ENCODE measurements around the gene OSBP2.

The OSBP2 gene

GRCh38 chr22:30825711-30826505 is 131.2 kb downstream of the OSBP2 start:
- TF ChIP-seq, protein P1, sequence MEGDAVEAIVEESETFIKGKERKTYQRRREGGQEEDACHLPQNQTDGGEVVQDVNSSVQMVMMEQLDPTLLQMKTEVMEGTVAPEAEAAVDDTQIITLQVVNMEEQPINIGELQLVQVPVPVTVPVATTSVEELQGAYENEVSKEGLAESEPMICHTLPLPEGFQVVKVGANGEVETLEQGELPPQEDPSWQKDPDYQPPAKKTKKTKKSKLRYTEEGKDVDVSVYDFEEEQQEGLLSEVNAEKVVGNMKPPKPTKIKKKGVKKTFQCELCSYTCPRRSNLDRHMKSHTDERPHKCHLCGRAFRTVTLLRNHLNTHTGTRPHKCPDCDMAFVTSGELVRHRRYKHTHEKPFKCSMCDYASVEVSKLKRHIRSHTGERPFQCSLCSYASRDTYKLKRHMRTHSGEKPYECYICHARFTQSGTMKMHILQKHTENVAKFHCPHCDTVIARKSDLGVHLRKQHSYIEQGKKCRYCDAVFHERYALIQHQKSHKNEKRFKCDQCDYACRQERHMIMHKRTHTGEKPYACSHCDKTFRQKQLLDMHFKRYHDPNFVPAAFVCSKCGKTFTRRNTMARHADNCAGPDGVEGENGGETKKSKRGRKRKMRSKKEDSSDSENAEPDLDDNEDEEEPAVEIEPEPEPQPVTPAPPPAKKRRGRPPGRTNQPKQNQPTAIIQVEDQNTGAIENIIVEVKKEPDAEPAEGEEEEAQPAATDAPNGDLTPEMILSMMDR (IDR thresholded peaks at IDR 0.05; ENCODE audit: low read depth, low read length) = no peak
- no peak overlapping the region for H3K4me3 ChIP-seq (ENCODE audit: low read depth, low read length)
- in situ Hi-C loops (cut with HindIII; ENCODE audit: low sequenced_read_pairs) = no loop called here
- no peak for DNase-seq (ENCODE audit: low read depth, low spot score)

DNA sequence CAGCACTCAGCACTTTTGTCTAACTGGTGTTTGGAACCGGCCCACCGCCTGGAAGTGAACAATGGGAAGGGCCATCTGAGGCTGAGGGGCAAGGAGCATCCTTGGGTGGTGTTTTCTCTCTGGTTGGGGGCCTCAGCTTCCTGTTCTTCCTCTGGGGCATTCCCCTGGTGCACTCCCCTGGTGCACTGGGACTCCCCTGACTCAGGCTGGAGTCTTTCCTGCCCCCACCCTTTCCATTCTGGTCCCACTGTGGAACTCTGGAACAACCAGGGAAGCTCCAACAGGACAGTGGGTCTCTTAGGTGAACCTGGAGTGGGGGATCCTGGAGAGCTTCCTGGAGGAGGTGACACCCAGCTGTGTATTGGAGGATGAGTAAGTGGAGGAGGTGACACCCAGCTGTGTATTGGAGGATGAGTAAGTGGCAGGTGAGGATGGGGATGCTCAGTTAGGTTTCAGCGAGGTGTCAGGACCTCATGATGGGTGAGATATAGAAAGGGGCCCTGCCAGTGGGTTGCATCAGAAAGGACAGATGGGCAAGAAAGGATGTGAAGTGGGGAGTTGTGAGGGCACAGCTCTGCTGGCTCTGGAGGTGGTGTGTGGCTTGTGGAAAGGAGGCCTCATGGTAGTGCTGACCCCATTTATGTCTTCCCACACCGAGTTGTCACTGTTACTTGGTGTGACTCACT is 132.1 kb downstream of the OSBP2 start:
- DNase-seq (ENCODE audit: low read depth, low spot score) = no peak
- TF ChIP-seq, protein P1 (IDR thresholded peaks at IDR 0.05; ENCODE audit: low read depth, low read length) = no peak
- in situ Hi-C loops (cut with HindIII; ENCODE audit: low sequenced_read_pairs) = no loop called here
- H3K4me3 ChIP-seq (ENCODE audit: low read depth, low read length) = no peak overlapping the region

- no peak for DNase-seq (ENCODE audit: low read depth, low spot score)
- in situ Hi-C loops (cut with HindIII; ENCODE audit: low sequenced_read_pairs) = no loop called here
- TF ChIP-seq, protein P1 (IDR thresholded peaks at IDR 0.05; ENCODE audit: low read depth, low read length) = no peak
- no peak overlapping the region for H3K4me3 ChIP-seq (ENCODE audit: low read depth, low read length)
These were observed 133.0 kb downstream of the OSBP2 start for GRCh38 chr22:30827646-30828045.

GRCh38 chr22:30828187-30829155 is 133.8 kb downstream of the OSBP2 start:
- TF ChIP-seq, protein P1 (IDR thresholded peaks at IDR 0.05; ENCODE audit: low read depth, low read length) = no peak
- H3K4me3 ChIP-seq (ENCODE audit: low read depth, low read length) = no peak overlapping the region
- DNase-seq (ENCODE audit: low read depth, low spot score) = no peak
- in situ Hi-C loops (cut with HindIII; ENCODE audit: low sequenced_read_pairs) = no loop called here

DNA sequence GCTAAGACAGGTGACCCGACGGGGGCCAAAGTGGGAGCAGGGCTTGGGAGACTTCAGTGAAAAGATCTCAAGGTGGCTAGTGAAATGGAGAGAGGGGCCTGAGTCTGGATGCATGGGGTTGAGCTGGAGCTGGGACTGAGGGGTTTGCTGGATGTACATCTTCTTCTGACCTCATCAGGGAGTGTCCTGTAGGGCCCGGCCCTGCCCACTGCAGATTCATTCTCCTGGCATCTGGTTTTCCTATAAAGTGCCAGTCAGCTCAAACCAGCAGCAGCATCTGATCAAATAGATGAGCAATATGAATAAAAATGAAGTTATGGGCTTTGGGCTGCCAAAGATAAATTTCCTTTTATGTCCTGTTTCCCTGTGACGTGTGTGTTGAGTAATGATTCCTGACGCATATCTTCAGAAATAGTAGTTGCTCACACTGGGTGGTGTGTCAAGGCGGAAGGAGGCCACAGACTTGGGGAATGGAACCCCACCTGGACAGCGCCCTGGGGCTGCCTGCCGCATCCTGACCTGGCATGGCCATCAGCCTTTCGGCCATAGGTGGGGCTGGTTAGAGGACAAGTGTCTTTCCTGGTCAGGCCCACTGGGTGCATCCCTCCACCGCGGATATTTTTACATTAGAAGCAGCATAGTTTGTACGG is 135.4 kb downstream of the OSBP2 start:
- in situ Hi-C loops (cut with HindIII; ENCODE audit: low sequenced_read_pairs) = no loop called here
- TF ChIP-seq, protein P1 (IDR thresholded peaks at IDR 0.05; ENCODE audit: low read depth, low read length) = no peak
- peak; percentile 87 for DNase-seq (ENCODE audit: low read depth, low spot score)
- no peak overlapping the region for H3K4me3 ChIP-seq (ENCODE audit: low read depth, low read length)

- peak; percentile 86 for DNase-seq (ENCODE audit: low read depth, low spot score)
- in situ Hi-C loops (cut with HindIII; ENCODE audit: low sequenced_read_pairs) = no loop called here
- TF ChIP-seq, protein P1 (IDR thresholded peaks at IDR 0.05; ENCODE audit: low read depth, low read length) = no peak
- H3K4me3 ChIP-seq (ENCODE audit: low read depth, low read length) = no peak overlapping the region
These were observed 136.2 kb downstream of the OSBP2 start for GRCh38 chr22:30830907-30831306.
